HepG2 (cell line): ENCODE measurements around the gene IFT172. TPM values are rescaled to one million over a fixed set of nuclear protein-coding genes. Genes with fewer than 3 reads are reported as not detected.

Source experiments
- HCFC1 ChIP-seq: fragments of 150-350 bp; IDR thresholded peaks from 2 replicates; pipeline ENCODE4 v1.6.1; 2014; ENCODE audit warnings: low read depth, low read length
- HES4 ChIP-seq: sonication (generic); formaldehyde crosslinking; IDR thresholded peaks from 2 replicates; pipeline ENCODE4 v1.9.0; 2021; ENCODE audit warnings: mild to moderate bottlenecking, missing genetic modification reagents, borderline replicate concordance
- NR2F1 ChIP-seq, 2 experiments: fragments of 450-650 bp in 1 of 2; formaldehyde crosslinking in 1 of 2; IDR thresholded peaks; 2 replicates each; pipeline versions ENCODE4 v1.5.0 to v1.6.1; 2016 to 2020; ENCODE audit warnings: mild to moderate bottlenecking in 1 of 2, missing compliant biosample characterization in 1 of 2, missing genetic modification reagents in 1 of 2, moderate library complexity in 1 of 2
- SATB2 ChIP-seq: sonication (generic); formaldehyde crosslinking; IDR thresholded peaks from 2 replicates; pipeline ENCODE4 v1.5.0; 2020; ENCODE audit warnings: missing genetic modification reagents
- SP5 ChIP-seq: IDR thresholded peaks from 2 replicates; pipeline ENCODE4 v1.6.1; 2016; ENCODE audit warnings: low read depth, borderline replicate concordance
- ZBTB1 ChIP-seq: sonication (generic); formaldehyde crosslinking; IDR thresholded peaks from 2 replicates; pipeline ENCODE4 v1.4.0; 2020; ENCODE audit warnings: missing genetic modification reagents, borderline replicate concordance
- ZBTB20 ChIP-seq: sonication (generic); formaldehyde crosslinking; IDR thresholded peaks from 2 replicates; pipeline ENCODE4 v1.8.1; 2023; ENCODE audit warnings: missing genetic modification reagents, low read depth, mild to moderate bottlenecking, borderline replicate concordance
- ZEB1 ChIP-seq: IDR thresholded peaks from 2 replicates; pipeline ENCODE4 v1.6.1; 2012; ENCODE audit warnings: mild to moderate bottlenecking, low read depth, inconsistent platforms; ENCODE audit not compliant: insufficient replicate concordance
- ZNF180 ChIP-seq: sonication (generic); formaldehyde crosslinking; IDR thresholded peaks from 2 replicates; pipeline ENCODE4 v1.4.0; 2020; ENCODE audit warnings: low read depth, missing genetic modification reagents, borderline replicate concordance
- ZNF317 ChIP-seq: sonication (generic); formaldehyde crosslinking; IDR thresholded peaks from 2 replicates; pipeline ENCODE4 v1.5.0; 2020; ENCODE audit warnings: mild to moderate bottlenecking, missing genetic modification reagents
- ZNF720 ChIP-seq: sonication (generic); formaldehyde crosslinking; IDR thresholded peaks from 2 replicates; pipeline ENCODE4 v1.4.0; 2020; ENCODE audit warnings: missing genetic modification reagents
- ZNF891 ChIP-seq: sonication (generic); formaldehyde crosslinking; IDR thresholded peaks from 2 replicates; pipeline ENCODE4 v1.5.0; 2020; ENCODE audit warnings: mild to moderate bottlenecking, missing genetic modification reagents
- polyA plus RNA-seq, 8 experiments: library from polyadenylated mRNA; depleted of rRNA in 3 of 8; stranded (reverse) in 7 of 8; unstranded in 1 of 8; fragments of >200 nt; fragmentation: Illumina TruSeq in 4 of 8; extraction: Trizol in 4 of 8; gene quantifications; 2 replicates each; pipeline versions ENCODE4 v1.2.1 to v1.2.3, GENCODE V29; 2011 to 2016; ENCODE audit warnings: low read depth in 4 of 8, missing spikeins in 1 of 8, mixed read lengths in 1 of 8; ENCODE audit not compliant: insufficient read depth in 1 of 8
- total RNA-seq, 5 experiments: library from RNA; depleted of rRNA; stranded (reverse); fragments of >200 nt; fragmentation: Illumina TruSeq; extraction: Trizol; gene quantifications; 2 replicates each; pipeline ENCODE4 v1.2.3, GENCODE V29; 2016; ENCODE audit warnings: low read depth in 1 of 5
- TF ChIP-seq, protein P1 (sequence below): sonication (generic); formaldehyde crosslinking; IDR thresholded peaks from 2 replicates; pipeline ENCODE4 v1.4.0; 2020; ENCODE audit warnings: missing genetic modification reagents, mild to moderate bottlenecking, borderline replicate concordance
- TF ChIP-seq, protein P2 (sequence below): IDR thresholded peaks from 2 replicates; pipeline ENCODE4 v1.6.1; 2016; ENCODE audit warnings: low read depth, control low read depth
- TF ChIP-seq, protein P3 (sequence below): sonication (generic); formaldehyde crosslinking; IDR thresholded peaks from 2 replicates; pipeline ENCODE4 v1.4.0; 2020; ENCODE audit warnings: missing genetic modification reagents, borderline replicate concordance
- TF ChIP-seq, protein P4 (sequence below): sonication (generic); formaldehyde crosslinking; IDR thresholded peaks from 2 replicates; pipeline ENCODE4 v1.4.0; 2020; ENCODE audit warnings: missing genetic modification reagents; ENCODE audit errors: not compliant biosample characterization
- TF ChIP-seq, protein P5 (sequence below), 2 experiments: sonication (generic) in 1 of 2; formaldehyde crosslinking in 1 of 2; IDR thresholded peaks; 2 replicates each; pipeline versions ENCODE4 v1.4.0 to v1.6.1; 2018 to 2020; ENCODE audit warnings: missing genetic modification reagents in 2 of 2, borderline replicate concordance in 1 of 2, low read depth in 1 of 2, mild to moderate bottlenecking in 1 of 2, missing biosample characterization in 1 of 2
- TF ChIP-seq, protein P6 (sequence below): sonication (generic); formaldehyde crosslinking; IDR thresholded peaks from 2 replicates; pipeline ENCODE4 v1.5.0; 2020; ENCODE audit warnings: mild to moderate bottlenecking, missing genetic modification reagents, moderate library complexity

IFT172 gene
- total and polyA plus RNA-seq, 2 of the 13 experiments (the other 11 are each of a cell fraction or from before 2014, with no cell fraction given) = 21.6 to 35.7 TPM

DNA sequence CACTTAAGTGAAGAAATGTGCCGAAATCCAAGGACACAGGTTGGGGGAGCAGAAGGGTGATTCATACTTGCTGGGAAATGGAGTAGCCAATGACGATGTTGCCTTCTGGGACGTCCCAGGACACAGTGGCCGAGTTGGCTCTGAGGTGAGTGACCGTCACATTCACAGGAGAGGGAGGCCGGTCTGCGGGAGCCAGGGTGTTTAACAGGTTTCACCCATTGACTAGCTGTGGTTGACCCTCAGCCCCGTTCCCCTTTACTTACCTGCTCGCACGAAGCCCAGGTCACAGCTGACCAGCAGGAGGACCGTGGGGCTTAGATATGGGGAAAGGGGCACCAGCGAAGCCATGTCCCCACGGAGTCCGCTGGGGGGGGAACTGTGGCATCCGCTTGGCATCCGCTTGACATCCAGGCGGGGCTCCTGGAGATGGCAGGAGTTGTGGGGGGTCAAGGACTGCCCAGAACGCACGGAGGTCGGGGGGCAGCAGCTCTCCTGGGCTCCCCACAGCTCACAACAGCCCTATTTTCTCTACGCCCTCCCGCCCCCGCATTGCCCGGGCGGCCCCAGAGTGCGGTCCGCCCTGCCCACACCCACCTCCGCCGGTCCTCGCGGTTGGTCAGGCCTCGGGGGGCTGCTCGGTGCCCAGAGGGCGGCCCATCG, 4.9 kb upstream of the IFT172 start (continued):
- TF ChIP-seq, protein P1, sequence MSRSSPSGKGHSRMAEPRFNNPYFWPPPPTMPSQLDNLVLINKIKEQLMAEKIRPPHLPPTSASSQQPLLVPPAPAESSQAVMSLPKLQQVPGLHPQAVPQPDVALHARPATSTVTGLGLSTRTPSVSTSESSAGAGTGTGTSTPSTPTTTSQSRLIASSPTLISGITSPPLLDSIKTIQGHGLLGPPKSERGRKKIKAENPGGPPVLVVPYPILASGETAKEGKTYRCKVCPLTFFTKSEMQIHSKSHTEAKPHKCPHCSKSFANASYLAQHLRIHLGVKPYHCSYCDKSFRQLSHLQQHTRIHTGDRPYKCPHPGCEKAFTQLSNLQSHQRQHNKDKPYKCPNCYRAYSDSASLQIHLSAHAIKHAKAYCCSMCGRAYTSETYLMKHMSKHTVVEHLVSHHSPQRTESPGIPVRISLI = no peak
- TF ChIP-seq, protein P2, sequence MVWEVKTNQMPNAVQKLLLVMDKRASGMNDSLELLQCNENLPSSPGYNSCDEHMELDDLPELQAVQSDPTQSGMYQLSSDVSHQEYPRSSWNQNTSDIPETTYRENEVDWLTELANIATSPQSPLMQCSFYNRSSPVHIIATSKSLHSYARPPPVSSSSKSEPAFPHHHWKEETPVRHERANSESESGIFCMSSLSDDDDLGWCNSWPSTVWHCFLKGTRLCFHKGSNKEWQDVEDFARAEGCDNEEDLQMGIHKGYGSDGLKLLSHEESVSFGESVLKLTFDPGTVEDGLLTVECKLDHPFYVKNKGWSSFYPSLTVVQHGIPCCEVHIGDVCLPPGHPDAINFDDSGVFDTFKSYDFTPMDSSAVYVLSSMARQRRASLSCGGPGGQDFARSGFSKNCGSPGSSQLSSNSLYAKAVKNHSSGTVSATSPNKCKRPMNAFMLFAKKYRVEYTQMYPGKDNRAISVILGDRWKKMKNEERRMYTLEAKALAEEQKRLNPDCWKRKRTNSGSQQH (CRISPR knock-in tag) = no peak
- TF ChIP-seq SP5 (peak; percentile 2; the same call in 1 of the 2 replicates), SATB2 (CRISPR knock-in tag) (no peak), ZBTB1 (no peak), ZNF891 (CRISPR knock-in tag) (no peak), ZNF180 (no peak), HES4 (CRISPR knock-in tag) (no peak), ZEB1 (no peak), NR2F1 (CRISPR knock-in tag; IDR thresholded peaks at IDR 0.05) (no peak), ZNF317 (CRISPR knock-in tag) (no peak), HCFC1 (no peak), ZBTB20 (CRISPR knock-in tag) (no peak), ZNF720 (no peak)
- TF ChIP-seq, protein P3, sequence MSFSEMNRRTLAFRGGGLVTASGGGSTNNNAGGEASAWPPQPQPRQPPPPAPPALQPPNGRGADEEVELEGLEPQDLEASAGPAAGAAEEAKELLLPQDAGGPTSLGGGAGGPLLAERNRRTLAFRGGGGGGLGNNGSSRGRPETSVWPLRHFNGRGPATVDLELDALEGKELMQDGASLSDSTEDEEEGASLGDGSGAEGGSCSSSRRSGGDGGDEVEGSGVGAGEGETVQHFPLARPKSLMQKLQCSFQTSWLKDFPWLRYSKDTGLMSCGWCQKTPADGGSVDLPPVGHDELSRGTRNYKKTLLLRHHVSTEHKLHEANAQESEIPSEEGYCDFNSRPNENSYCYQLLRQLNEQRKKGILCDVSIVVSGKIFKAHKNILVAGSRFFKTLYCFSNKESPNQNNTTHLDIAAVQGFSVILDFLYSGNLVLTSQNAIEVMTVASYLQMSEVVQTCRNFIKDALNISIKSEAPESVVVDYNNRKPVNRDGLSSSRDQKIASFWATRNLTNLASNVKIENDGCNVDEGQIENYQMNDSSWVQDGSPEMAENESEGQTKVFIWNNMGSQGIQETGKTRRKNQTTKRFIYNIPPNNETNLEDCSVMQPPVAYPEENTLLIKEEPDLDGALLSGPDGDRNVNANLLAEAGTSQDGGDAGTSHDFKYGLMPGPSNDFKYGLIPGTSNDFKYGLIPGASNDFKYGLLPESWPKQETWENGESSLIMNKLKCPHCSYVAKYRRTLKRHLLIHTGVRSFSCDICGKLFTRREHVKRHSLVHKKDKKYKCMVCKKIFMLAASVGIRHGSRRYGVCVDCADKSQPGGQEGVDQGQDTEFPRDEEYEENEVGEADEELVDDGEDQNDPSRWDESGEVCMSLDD (CRISPR knock-in tag) = no peak
- TF ChIP-seq, protein P4, sequence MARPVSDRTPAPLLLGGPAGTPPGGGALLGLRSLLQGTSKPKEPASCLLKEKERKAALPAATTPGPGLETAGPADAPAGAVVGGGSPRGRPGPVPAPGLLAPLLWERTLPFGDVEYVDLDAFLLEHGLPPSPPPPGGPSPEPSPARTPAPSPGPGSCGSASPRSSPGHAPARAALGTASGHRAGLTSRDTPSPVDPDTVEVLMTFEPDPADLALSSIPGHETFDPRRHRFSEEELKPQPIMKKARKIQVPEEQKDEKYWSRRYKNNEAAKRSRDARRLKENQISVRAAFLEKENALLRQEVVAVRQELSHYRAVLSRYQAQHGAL (CRISPR knock-in tag) = no peak
- TF ChIP-seq, protein P5, sequence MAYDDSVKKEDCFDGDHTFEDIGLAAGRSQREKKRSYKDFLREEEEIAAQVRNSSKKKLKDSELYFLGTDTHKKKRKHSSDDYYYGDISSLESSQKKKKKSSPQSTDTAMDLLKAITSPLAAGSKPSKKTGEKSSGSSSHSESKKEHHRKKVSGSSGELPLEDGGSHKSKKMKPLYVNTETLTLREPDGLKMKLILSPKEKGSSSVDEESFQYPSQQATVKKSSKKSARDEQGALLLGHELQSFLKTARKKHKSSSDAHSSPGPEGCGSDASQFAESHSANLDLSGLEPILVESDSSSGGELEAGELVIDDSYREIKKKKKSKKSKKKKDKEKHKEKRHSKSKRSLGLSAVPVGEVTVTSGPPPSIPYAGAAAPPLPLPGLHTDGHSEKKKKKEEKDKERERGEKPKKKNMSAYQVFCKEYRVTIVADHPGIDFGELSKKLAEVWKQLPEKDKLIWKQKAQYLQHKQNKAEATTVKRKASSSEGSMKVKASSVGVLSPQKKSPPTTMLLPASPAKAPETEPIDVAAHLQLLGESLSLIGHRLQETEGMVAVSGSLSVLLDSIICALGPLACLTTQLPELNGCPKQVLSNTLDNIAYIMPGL (CRISPR knock-in tag; IDR thresholded peaks at IDR 0.05; ENCODE audit: borderline replicate concordance in 1 of 2, low read depth in 1 of 2) = peak; percentile 38 to 40; a peak in 2 of 4 replicates
- TF ChIP-seq, protein P6, sequence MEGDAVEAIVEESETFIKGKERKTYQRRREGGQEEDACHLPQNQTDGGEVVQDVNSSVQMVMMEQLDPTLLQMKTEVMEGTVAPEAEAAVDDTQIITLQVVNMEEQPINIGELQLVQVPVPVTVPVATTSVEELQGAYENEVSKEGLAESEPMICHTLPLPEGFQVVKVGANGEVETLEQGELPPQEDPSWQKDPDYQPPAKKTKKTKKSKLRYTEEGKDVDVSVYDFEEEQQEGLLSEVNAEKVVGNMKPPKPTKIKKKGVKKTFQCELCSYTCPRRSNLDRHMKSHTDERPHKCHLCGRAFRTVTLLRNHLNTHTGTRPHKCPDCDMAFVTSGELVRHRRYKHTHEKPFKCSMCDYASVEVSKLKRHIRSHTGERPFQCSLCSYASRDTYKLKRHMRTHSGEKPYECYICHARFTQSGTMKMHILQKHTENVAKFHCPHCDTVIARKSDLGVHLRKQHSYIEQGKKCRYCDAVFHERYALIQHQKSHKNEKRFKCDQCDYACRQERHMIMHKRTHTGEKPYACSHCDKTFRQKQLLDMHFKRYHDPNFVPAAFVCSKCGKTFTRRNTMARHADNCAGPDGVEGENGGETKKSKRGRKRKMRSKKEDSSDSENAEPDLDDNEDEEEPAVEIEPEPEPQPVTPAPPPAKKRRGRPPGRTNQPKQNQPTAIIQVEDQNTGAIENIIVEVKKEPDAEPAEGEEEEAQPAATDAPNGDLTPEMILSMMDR (CRISPR knock-in tag) = peak; percentile 30
